HG03439 (cell line): ENCODE measurements around the gene U2AF1L4.
"Not testable (repeated sequence)": the region's sequence is repeated elsewhere in the genome, so short reads cannot be mapped to it uniquely, and the experiment has no call there.

ENCODE experiments used
- ATAC-seq: cut with Tn5 transposase; IDR thresholded peaks from one replicate; pipeline ENCODE4 v1.9.1; 2021; ENCODE audit warnings: mild to moderate bottlenecking, moderate library complexity; ENCODE audit not compliant: unreplicated experiment

The U2AF1L4 gene

GRCh38 chr19:35727956-35728706, 17.1 kb downstream of the U2AF1L4 start:
- no peak for ATAC-seq

DNA sequence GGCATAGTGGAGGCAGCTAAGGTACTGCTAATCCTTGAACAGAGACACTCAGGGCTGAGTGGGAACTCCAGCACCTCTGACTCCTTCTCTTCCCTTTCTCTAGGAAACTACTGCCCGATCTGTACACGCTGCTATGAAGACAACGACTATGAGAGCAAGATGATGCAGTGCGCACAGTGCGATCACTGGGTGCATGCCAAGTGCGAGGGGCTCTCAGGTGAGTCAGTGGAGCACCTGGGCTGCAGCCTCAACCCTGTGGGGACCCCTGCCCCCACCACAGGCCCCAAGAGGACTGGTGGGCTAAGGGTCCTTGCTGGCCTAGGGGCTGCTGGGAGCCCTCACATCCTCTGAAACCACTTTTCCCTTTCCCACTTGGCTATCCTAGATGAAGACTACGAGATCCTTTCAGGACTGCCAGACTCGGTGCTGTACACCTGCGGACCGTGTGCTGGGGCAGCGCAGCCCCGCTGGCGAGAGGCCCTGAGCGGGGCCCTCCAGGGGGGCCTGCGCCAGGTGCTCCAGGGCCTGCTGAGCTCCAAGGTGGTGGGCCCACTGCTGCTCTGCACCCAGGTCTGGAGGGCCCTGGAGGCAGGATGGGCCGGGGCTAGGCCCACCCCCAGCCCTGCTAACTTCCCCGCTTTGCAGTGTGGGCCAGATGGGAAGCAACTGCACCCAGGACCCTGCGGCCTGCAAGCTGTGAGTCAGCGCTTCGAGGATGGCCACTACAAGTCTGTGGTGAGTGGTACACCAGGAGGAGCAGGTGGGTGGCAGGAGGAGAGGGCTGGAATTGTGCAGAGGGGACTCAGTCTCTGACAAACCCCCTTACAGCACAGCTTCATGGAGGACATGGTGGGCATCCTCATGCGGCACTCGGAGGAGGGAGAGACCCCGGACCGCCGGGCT, 17.9 kb downstream of the U2AF1L4 start:
- no peak for ATAC-seq

DNA sequence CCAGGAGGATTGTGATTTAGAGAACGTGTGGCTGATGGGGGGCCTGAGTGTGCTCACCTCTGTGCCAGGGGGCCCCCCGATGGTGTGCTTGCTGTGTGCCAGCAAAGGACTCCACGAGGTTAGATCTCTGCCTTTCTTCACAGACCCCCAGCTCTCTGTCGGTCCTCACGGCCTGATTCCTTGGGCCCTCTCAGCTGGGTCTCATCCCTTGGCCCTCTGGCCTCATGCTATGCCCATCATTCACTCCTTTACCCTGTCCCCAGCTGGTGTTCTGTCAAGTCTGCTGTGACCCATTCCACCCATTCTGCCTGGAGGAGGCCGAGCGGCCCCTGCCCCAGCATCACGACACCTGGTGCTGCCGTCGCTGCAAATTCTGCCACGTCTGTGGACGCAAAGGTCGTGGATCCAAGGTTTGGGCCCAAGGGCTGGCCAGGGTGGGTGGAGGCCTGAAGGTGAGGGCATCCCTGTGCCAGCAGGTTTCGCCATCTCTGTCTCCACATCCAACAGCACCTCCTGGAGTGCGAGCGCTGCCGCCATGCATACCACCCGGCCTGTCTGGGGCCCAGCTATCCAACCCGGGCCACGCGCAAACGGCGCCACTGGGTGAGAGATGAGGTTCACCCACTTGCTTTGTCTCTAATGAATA, 19.9 kb downstream of the U2AF1L4 start:
- ATAC-seq, result no peak

GRCh38 chr19:35724560-35724959, 20.7 kb downstream of the U2AF1L4 start:
- no peak for ATAC-seq

- not testable (repeated sequence) for ATAC-seq
Observed at GRCh38 chr19:35724132-35724531, 21.1 kb downstream of the U2AF1L4 start.

DNA sequence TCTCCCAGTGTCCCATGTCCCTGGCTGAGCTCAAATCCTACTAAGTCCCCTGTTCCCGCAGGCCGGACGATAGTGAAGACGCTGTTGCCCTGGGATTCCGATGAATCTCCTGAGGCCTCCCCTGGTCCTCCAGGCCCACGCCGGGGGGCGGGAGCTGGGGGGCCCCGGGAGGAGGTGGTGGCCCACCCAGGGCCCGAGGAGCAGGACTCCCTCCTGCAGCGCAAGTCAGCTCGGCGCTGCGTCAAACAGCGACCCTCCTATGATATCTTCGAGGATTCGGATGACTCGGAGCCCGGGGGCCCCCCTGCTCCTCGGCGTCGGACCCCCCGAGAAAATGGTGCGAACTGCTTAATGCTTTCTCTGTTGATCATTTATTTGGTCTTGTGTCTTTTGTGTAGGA, 21.5 kb downstream of the U2AF1L4 start:
- ATAC-seq, result no peak

- ATAC-seq, result no peak
Observed at GRCh38 chr19:35722897-35723296, 22.3 kb downstream of the U2AF1L4 start.

GRCh38 chr19:35722461-35722860, 22.8 kb downstream of the U2AF1L4 start:
- ATAC-seq, result no peak

- ATAC-seq, result no peak
Observed at GRCh38 chr19:35721374-35721773, 23.8 kb downstream of the U2AF1L4 start.

- ATAC-seq, result no peak
Observed at GRCh38 chr19:35720648-35721047, 24.6 kb downstream of the U2AF1L4 start.

DNA sequence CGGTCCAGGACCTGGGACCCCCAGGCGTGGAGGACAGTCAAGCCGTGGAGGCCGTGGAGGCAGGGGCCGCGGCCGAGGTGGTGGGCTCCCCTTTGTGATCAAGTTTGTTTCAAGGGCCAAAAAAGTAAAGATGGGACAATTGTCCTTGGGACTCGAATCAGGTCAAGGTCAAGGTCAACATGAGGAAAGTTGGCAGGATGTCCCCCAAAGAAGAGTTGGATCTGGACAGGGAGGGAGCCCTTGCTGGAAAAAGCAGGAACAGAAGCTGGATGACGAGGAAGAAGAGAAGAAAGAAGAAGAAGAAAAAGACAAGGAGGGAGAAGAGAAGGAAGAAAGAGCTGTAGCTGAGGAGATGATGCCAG, 25.1 kb downstream of the U2AF1L4 start:
- no peak for ATAC-seq

DNA sequence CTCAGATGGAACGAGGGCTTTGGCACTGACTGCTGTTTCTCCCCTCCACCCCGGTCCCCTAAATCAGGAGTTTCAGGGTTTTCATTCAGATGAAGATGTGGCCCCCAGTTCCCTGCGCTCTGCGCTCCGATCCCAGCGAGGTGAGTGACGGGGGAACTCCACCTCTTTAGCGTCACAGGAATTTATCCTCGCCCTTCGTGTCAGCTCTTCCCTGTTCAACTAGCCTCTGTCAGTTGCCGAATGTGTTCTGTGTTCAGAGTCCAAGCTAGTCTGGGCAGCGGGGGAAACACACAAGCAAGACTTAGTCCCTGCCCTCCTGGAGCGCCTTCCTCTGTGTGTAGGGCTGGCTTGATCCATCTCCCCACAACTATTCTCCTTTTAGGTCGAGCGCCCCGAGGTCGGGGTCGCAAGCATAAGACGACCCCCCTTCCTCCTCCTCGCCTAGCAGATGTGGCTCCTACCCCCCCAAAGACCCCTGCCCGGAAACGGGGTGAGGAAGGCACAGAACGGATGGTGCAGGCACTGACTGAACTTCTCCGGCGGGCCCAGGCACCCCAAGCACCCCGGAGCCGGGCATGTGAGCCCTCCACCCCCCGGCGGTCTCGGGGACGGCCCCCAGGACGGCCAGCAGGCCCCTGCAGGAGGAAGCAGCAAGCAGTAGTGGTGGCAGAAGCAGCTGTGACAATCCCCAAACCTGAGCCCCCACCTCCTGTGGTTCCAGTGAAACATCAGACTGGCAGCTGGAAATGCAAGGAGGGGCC, 25.6 kb downstream of the U2AF1L4 start:
- no peak for ATAC-seq

GRCh38 chr19:35718345-35719041, 26.7 kb downstream of the U2AF1L4 start:
- no peak for ATAC-seq

DNA sequence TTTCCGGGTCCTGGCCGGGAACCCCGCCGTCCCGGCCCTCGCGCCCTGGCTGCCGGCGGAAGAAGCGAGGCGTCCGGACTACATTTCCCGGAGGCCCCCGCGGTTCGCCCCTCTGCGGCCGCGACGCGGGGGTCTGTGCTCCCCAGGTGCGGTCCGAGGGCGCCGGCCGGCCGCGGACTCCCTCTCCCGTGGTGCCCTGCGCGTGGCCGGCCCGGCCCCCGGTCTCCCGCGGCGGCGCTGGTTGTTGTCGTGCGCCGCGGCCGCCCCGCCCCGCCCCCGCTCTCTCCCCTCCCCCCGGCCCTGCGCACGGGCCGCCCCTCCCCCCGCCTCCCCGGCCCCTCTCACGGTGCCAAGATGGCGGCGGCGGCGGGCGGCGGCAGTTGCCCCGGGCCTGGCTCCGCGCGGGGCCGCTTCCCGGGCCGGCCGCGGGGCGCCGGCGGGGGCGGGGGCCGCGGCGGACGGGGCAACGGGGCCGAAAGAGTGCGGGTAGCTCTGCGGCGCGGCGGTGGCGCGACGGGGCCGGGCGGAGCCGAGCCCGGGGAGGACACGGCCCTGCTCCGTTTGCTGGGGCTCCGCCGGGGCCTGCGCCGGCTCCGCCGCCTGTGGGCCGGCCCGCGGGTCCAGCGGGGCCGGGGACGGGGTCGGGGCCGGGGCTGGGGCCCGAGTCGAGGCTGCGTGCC, 27.4 kb downstream of the U2AF1L4 start, which contains the start of gene KMT2B:
TSS of gene KMT2B (plus strand) at position 339 of the 680 bp plus-strand sequence. CDS start at position 355, 16 bp downstream.
- peak; percentile 0 for ATAC-seq

DNA sequence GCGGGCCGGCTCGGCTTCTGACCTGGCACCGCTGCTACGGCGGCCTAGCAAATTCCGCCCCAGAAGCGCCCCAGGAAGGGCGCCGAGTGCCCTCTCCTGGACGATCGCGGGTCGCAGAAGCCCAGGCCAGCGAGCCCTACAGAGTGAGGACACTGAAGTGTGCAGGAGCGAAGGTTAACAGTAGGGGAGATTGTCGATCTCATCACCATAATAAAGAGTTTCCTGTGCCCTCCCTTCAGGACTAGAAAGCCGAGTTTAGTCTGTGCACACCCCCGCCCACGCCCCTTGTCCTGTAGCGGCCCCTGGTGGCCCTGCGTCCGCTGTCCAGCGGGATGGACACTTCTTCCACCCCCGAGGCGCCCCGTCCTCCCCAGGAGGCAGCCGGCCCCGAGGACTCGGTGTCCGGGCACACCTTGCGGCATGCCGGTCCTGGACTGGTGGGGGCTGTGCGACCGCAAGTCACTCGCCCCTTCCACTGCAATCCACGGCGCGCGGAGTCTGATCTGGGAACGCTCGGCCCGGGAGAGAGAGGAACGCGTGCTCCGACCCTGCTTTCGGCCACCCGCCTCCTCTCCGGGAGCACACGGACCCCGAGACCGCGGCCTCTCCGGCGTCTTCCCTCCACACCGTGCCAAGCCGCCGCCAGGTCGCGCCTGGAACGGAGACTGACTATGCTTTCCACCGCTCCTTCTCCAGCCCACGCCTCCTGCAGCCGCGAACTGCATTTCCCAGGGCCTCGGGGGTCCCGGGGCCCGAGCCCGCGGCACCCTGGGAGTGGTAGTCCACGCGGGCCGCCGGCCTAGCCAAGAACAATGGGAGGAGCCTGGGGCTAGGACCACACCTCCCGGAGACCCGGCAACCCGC, 28.2 kb downstream of the U2AF1L4 start:
- ATAC-seq, result peak; percentile 61

DNA sequence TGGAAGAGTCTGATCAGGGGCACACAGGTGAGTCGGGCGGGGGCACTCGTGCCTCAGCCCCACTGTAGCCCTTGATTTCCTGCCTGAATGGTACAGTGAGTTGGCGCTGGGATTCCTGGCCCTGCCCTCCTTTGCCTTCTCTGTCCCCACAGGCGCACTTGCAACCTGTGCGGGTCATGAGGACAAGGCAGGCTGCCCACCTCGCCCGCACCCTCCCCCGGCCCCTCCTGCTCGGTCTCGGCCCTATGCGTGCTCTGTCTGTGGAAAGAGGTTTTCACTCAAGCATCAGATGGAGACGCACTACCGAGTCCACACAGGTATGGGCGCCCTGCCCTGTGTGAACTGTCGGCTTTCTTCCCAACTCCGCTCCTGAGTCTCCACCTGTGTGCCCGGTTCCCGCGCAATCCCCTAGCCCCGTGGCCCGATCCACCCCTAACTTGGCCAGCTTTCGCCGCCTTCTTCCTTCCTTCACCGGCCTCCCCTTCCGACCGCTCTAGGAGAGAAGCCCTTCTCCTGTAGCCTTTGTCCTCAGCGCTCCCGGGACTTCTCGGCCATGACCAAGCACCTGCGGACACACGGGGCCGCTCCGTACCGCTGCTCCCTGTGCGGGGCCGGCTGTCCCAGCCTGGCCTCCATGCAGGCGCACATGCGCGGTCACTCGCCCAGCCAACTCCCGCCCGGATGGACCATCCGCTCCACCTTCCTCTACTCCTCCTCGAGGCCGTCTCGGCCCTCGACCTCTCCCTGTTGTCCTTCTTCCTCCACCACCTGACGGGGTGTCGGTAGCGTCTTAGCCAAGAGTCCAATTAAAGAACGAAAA, 29.0 kb downstream of the U2AF1L4 start:
- ATAC-seq, result peak; percentile 4

DNA sequence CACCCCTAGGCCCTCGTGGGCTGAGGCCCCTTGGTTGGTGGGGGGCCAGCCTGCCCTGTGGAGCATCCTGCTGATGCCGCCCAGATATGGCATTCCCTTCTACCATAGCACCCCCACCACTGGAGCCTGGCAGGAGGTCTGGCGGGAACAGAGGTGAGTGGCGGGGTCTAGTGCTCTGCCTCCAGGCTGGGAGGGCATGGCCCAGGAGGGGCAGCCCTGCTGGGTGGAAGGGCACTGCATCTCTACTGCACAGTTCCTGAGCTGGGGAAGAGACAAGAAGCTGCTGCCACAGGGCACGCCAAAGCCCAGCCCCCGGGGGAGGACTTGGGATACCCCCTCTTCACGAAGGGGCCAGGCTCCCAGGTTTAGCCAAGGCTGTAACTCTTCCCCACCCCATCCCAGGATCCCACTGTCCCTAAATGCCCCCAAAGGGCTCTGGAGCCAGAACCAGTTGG, 29.8 kb downstream of the U2AF1L4 start:
- no peak for ATAC-seq
